SK-N-SH treated with all-trans-retinoic acid at 6 μM for 48 hours (cell line): ENCODE measurements around the gene ASB9.

Experiments used
- ATAC-seq: fragments of 200-7000 bp; cut with Tn5 transposase; 3 replicates; pipeline ENCODE4 v1.9.1; 2020; ENCODE audit warnings: mild to moderate bottlenecking, moderate library complexity
- ARNTL ChIP-seq: fragments of 450-650 bp; formaldehyde crosslinking; IDR thresholded peaks from 2 replicates; pipeline ENCODE4 v1.5.0; 2020; ENCODE audit warnings: low read depth, mild to moderate bottlenecking, moderate library complexity, borderline replicate concordance
- CREB5 ChIP-seq: fragments of 250-450 bp; sonication (Bioruptor Pico); IDR thresholded peaks from 2 replicates; pipeline ENCODE4 v1.5.1; 2020; ENCODE audit warnings: low read depth, mild to moderate bottlenecking, moderate library complexity
- CSDC2 ChIP-seq: fragments of 250-450 bp; sonication (Bioruptor Pico); IDR thresholded peaks from 2 replicates; pipeline ENCODE4 v1.5.0; 2020; ENCODE audit warnings: mild to moderate bottlenecking, moderate library complexity
- CSRNP3 ChIP-seq: fragments of 250-450 bp; sonication (Bioruptor Pico); IDR thresholded peaks from 2 replicates; pipeline ENCODE4 v1.5.1; 2021; ENCODE audit warnings: mild to moderate bottlenecking, moderate library complexity
- ESRRG ChIP-seq: fragments of 250-450 bp; sonication (Bioruptor Pico); IDR thresholded peaks from 2 replicates; pipeline ENCODE4 v1.6.1; 2021; ENCODE audit warnings: mild to moderate bottlenecking
- ISL1 ChIP-seq: fragments of 250-450 bp; sonication (Bioruptor Pico); IDR thresholded peaks from 2 replicates; pipeline ENCODE4 v2.1.2; 2022; ENCODE audit warnings: mild to moderate bottlenecking, moderate library complexity
- OSR1 ChIP-seq: fragments of 250-450 bp; sonication (Bioruptor Pico); IDR thresholded peaks from 2 replicates; pipeline ENCODE4 v1.8.0; 2022; ENCODE audit warnings: moderate library complexity, mild to moderate bottlenecking, inconsistent platforms
- PATZ1 ChIP-seq: fragments of 250-450 bp; sonication (Bioruptor Pico); IDR thresholded peaks from 2 replicates; pipeline ENCODE4 v1.8.0; 2020; ENCODE audit warnings: mild to moderate bottlenecking, moderate library complexity, borderline replicate concordance
- POU6F1 ChIP-seq: fragments of 250-450 bp; sonication (Bioruptor Pico); IDR thresholded peaks from 2 replicates; pipeline ENCODE4 v1.8.0; 2021; ENCODE audit warnings: low read depth, mild to moderate bottlenecking, moderate library complexity, borderline replicate concordance
- PPARA ChIP-seq: fragments of 250-450 bp; sonication (Bioruptor Pico); IDR thresholded peaks from 2 replicates; pipeline ENCODE4 v1.5.0; 2020; ENCODE audit warnings: mild to moderate bottlenecking, borderline replicate concordance
- RARB ChIP-seq: fragments of 250-450 bp; sonication (Bioruptor Pico); IDR thresholded peaks from 2 replicates; pipeline ENCODE4 v1.8.0; 2021; ENCODE audit warnings: mild to moderate bottlenecking, moderate library complexity
- SNAI2 ChIP-seq: fragments of 250-450 bp; sonication (Bioruptor Pico); IDR thresholded peaks from 2 replicates; pipeline ENCODE4 v1.5.0; 2020; ENCODE audit warnings: mild to moderate bottlenecking, moderate library complexity
- TCF4 ChIP-seq: fragments of 250-450 bp; sonication (Bioruptor Pico); IDR thresholded peaks from 2 replicates; pipeline ENCODE4 v1.8.0; 2021; ENCODE audit warnings: mild to moderate bottlenecking, moderate library complexity, borderline replicate concordance
- TOX ChIP-seq: fragments of 250-450 bp; sonication (Bioruptor Pico); IDR thresholded peaks from 2 replicates; pipeline ENCODE4 v1.8.0; 2021; ENCODE audit warnings: mild to moderate bottlenecking, moderate library complexity, borderline replicate concordance
- TSHZ2 ChIP-seq: fragments of 250-450 bp; sonication (Bioruptor Pico); IDR thresholded peaks from 2 replicates; pipeline ENCODE4 v1.5.0; 2020; ENCODE audit warnings: mild to moderate bottlenecking, moderate library complexity
- ZC3H10 ChIP-seq: fragments of 250-450 bp; sonication (Bioruptor Pico); IDR thresholded peaks from 2 replicates; pipeline ENCODE4 v1.5.1; 2021; ENCODE audit warnings: mild to moderate bottlenecking, moderate library complexity
- ZFP3 ChIP-seq: fragments of 250-450 bp; sonication (Bioruptor Pico); IDR thresholded peaks from 2 replicates; pipeline ENCODE4 v1.5.0; 2020; ENCODE audit warnings: mild to moderate bottlenecking, moderate library complexity
- ZFP30 ChIP-seq: fragments of 450-650 bp; formaldehyde crosslinking; IDR thresholded peaks from 2 replicates; pipeline ENCODE4 v1.5.0; 2022; ENCODE audit warnings: mild to moderate bottlenecking, moderate library complexity
- ZNF565 ChIP-seq: fragments of 450-650 bp; formaldehyde crosslinking; conservative IDR thresholded peaks from 2 replicates; pipeline ENCODE4 v1.5.0; 2020; ENCODE audit warnings: low read depth, mild to moderate bottlenecking, moderate library complexity
- ZNF70 ChIP-seq: fragments of 450-650 bp; formaldehyde crosslinking; IDR thresholded peaks from 2 replicates; pipeline ENCODE4 v1.5.0; 2020; ENCODE audit warnings: mild to moderate bottlenecking, moderate library complexity
- ZNF8 ChIP-seq: fragments of 450-650 bp; formaldehyde crosslinking; IDR thresholded peaks from 2 replicates; pipeline ENCODE4 v1.5.0; 2020; ENCODE audit warnings: mild to moderate bottlenecking, moderate library complexity

Gene ASB9

GRCh38 chrX:15217161-15217560 lies 52.7 kb downstream of the ASB9 start:
- no peak for ATAC-seq
- TF ChIP-seq TSHZ2 (no peak), CREB5 (no peak), TCF4 (CRISPR knock-in tag) (no peak), ZFP3 (CRISPR knock-in tag) (no peak), ESRRG (CRISPR knock-in tag) (no peak), OSR1 (no peak), POU6F1 (CRISPR knock-in tag) (no peak), ZNF70 (CRISPR knock-in tag) (no peak), ARNTL (CRISPR knock-in tag) (no peak)

GRCh38 chrX:15216280-15216679 lies 53.6 kb downstream of the ASB9 start:
- TF ChIP-seq ZNF565 (CRISPR knock-in tag) (no peak), ISL1 (CRISPR knock-in tag) (no peak), ZC3H10 (CRISPR knock-in tag) (no peak), ARNTL (CRISPR knock-in tag) (no peak), POU6F1 (CRISPR knock-in tag) (no peak), TOX (CRISPR knock-in tag) (no peak), CSDC2 (CRISPR knock-in tag) (no peak), RARB (CRISPR knock-in tag) (no peak), PATZ1 (no peak), ZFP3 (CRISPR knock-in tag) (no peak), SNAI2 (CRISPR knock-in tag) (no peak), ZNF70 (CRISPR knock-in tag) (no peak), ZFP30 (no peak), ZNF8 (CRISPR knock-in tag) (no peak), PPARA (CRISPR knock-in tag) (no peak), CREB5 (no peak), CSRNP3 (CRISPR knock-in tag) (no peak)

More at GRCh38 chrX:15216280-15216679, 53.6 kb downstream of the ASB9 start:
- no peak for ATAC-seq
